Measurements from ENCODE around the gene AKNAD1.

Gene AKNAD1

DNA sequence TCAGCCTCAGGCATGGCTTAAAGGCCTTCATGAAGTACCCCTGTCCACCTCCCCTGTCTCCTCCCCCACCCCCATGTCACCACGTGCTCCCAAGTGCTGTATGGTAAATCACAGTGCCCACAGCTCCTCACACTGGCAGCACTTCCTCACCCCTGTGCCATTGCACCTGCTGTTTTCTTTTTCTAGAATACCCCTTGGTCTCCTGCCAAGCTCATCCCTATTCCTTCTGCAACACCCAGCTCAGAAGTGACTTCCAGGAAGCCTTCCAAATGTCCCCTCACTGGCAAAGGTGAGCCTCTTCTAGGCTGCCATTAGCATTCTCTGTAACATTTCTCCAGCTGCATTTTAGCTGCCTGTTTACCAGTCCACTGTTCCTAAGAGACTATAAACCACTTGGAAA is 9.4 kb downstream of the AKNAD1 start:
- Histone ChIP-seq H3K27ac (no peak overlapping the region), H3K9ac (ENCODE audit: insufficient read length) (no peak overlapping the region), H3K36me3 (ENCODE audit: insufficient read depth, low read length) (no peaks in the 10 kb centered on the region), H3K9me3 (ENCODE audit: low read depth, low read length) (no peaks in the 10 kb centered on the region), H3K4me3 (no peak overlapping the region)
- DNase-seq (ENCODE audit: low read depth, low spot score), result no peak
- TF ChIP-seq POLR2AphosphoS5 (IDR thresholded peaks at IDR 0.05; ENCODE audit: borderline replicate concordance, low read depth, low read length) (no peak), FOXP2 (optimal IDR thresholded peaks at IDR 0.05; ENCODE audit: control extremely low read depth, extremely low read length, insufficient read depth) (no peak), EZH2 (IDR thresholded peaks at IDR 0.05) (no peak)

DNA sequence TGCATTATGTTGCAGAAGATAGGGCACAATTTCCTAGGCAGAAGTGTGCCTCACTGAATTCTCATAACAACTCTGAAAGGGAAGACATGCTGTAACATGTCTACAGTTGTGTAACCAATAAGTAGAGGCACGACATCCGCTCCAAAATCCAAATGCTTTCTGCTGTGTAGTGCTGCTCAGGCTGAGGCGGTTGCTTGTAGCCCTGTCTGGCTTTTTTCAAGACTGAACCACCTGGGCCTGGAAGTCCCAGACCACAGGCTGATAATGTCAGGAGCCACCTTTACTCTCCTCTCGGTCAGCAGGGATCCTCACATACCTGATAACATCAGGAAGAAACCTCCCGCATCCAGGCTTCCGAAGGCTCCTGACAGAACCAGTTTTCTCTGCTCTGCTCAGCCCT is 10.9 kb downstream of the AKNAD1 start:
- no peaks in the 10 kb centered on the region for H3K9me3 ChIP-seq (ENCODE audit: low read depth, low read length)
- TF ChIP-seq FOXP2 (optimal IDR thresholded peaks at IDR 0.05; ENCODE audit: control extremely low read depth, extremely low read length, insufficient read depth) (no peak), POLR2AphosphoS5 (IDR thresholded peaks at IDR 0.05; ENCODE audit: borderline replicate concordance, low read depth, low read length) (no peak), EZH2 (IDR thresholded peaks at IDR 0.05) (no peak)
- DNase-seq (ENCODE audit: low read depth, low spot score), result no peak
- no peaks in the 10 kb centered on the region for H3K36me3 ChIP-seq (ENCODE audit: insufficient read depth, low read length)
- H3K4me3 ChIP-seq, result no peak overlapping the region
- H3K27ac ChIP-seq, result no peak overlapping the region
- H3K9ac ChIP-seq (ENCODE audit: insufficient read length), result no peak overlapping the region

DNA sequence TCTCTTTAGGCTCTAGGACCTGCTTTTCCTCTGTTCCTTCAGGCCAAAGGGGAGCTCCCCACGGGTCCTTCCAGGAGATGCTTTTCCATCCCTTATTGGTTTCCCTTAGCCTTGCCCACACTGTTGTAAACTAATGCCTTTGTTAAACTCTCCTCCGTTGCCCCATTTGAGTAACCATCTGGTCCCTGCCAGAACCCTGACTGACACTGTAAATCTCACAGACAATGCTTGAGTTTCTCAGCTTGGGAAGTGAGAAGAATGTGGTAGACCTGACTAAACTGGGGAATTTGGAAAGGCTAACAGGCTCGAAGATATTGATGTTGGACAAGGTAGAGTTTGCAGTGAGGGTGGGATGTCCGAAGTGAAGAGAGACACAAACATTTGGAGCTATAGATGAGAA is 11.4 kb downstream of the AKNAD1 start:
- DNase-seq (ENCODE audit: low read depth, low spot score), result no peak
- TF ChIP-seq FOXP2 (optimal IDR thresholded peaks at IDR 0.05; ENCODE audit: control extremely low read depth, extremely low read length, insufficient read depth), result no peak
- no peak for TF ChIP-seq EZH2 (IDR thresholded peaks at IDR 0.05)
- TF ChIP-seq POLR2AphosphoS5 (IDR thresholded peaks at IDR 0.05; ENCODE audit: borderline replicate concordance, low read depth, low read length), result no peak
- Histone ChIP-seq H3K9me3 (ENCODE audit: low read depth, low read length) (no peaks in the 10 kb centered on the region), H3K9ac (ENCODE audit: insufficient read length) (no peak overlapping the region), H3K4me3 (no peak overlapping the region), H3K27ac (no peak overlapping the region), H3K36me3 (ENCODE audit: insufficient read depth, low read length) (no peaks in the 10 kb centered on the region)

DNA sequence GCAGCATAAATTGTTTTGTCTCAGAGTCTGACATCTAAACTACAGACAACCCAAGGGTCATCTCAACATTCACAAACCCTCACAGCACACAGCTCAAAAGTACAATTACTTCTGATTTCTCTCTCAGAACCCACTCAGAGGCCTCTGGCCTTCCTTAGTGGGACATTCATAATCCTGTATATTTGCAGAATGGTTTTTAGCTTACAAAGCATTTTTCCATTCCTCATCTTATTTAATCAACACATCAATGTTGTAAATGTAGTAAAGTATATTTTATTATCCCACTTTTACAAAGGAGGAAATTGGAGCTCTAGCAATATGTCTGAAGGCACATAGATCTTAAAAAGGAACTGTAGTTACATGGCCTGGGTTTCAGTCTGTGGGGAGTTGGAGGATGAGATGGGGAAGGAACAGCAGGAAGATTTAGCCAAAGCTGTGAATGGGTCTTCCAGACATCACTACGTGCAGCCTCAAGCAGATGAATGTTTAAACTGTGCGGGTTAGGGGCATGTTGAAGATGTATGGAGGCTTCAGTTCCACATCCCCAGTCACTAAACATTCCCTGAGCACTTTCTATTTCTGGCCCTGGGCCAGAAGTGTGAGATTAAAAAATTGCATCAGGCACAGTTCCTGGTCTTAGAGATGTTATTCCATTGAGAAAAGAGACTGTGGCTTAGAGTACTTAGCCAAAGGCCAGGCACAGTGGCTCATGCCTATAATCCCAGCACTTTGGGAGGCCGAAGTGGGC is 13.3 kb downstream of the AKNAD1 start:
- Histone ChIP-seq H3K36me3 (ENCODE audit: insufficient read depth, low read length) (no peaks in the 10 kb centered on the region), H3K9ac (ENCODE audit: insufficient read length) (no peak overlapping the region), H3K4me3 (no peak overlapping the region), H3K27ac (peak overlapping the region; percentile 25; the same call in 1 of the 2 replicates), H3K9me3 (ENCODE audit: low read depth, low read length) (no peaks in the 10 kb centered on the region)
- no peak for DNase-seq (ENCODE audit: low read depth, low spot score)
- TF ChIP-seq FOXP2 (optimal IDR thresholded peaks at IDR 0.05; ENCODE audit: control extremely low read depth, extremely low read length, insufficient read depth) (no peak), POLR2AphosphoS5 (IDR thresholded peaks at IDR 0.05; ENCODE audit: borderline replicate concordance, low read depth, low read length) (no peak), EZH2 (IDR thresholded peaks at IDR 0.05) (no peak)

DNA sequence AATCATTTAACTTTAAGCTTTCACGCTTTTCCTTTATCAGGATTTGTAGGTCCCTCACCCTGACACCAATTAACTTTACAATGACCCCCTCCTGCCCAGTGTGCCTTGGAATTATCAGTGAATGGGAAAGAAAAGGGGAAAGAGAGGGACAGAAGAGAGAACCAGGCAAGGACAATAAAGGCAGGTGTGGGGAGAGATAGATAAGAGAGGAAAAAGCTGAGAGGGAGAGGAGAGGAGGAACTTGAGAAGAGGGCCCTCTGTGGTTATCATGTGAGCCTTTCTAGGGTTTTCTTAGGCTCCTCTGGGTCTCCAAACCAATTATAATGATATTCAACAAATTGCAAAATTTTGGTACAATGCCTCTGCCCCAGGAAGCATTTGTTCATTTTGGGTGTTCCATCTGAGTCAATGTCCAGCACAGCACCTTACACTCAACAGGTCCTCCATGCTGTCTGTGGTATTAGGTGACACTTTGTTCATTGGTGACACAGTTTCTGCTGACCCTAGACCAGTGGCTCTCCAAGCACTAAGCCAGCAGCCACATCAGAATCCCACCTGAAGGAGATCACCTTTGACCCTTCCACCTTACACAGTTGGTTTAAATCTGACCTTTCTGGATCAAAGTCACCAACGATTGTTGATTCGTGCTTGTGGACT is 14.2 kb downstream of the AKNAD1 start:
- TF ChIP-seq FOXP2 (optimal IDR thresholded peaks at IDR 0.05; ENCODE audit: control extremely low read depth, extremely low read length, insufficient read depth) (no peak), EZH2 (IDR thresholded peaks at IDR 0.05) (no peak), POLR2AphosphoS5 (IDR thresholded peaks at IDR 0.05; ENCODE audit: borderline replicate concordance, low read depth, low read length) (no peak)

DNA sequence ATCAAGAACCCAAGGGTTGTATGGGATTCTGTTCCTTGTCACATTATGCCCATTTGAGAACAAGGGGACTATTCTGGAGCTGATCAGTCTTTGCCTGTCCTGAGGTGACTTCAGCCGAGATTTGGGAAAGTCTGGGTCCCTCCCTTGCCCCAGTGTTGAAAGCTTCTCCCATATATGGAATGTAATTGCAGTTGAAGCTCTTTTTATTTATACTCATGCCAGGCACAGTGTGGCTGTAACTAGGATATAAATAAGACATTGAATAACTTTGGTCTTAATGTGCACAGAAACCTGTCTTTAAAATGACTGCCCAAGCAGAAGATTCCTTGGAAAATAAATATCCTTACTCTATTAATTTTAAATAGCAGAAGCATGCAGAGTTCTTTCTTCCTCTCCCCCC is 15.2 kb downstream of the AKNAD1 start:
- Histone ChIP-seq H3K9ac (ENCODE audit: insufficient read length) (no peak overlapping the region), H3K4me3 (no peak overlapping the region), H3K27ac (no peak overlapping the region), H3K36me3 (ENCODE audit: insufficient read depth, low read length) (no peaks in the 10 kb centered on the region), H3K9me3 (ENCODE audit: low read depth, low read length) (no peaks in the 10 kb centered on the region)
- no peak for DNase-seq (ENCODE audit: low read depth, low spot score)
- no peak for TF ChIP-seq POLR2AphosphoS5 (IDR thresholded peaks at IDR 0.05; ENCODE audit: borderline replicate concordance, low read depth, low read length)
- no peak for TF ChIP-seq FOXP2 (optimal IDR thresholded peaks at IDR 0.05; ENCODE audit: control extremely low read depth, extremely low read length, insufficient read depth)
- TF ChIP-seq EZH2 (IDR thresholded peaks at IDR 0.05), result no peak

More for the DNA sequence above, 14.2 kb downstream of the AKNAD1 start:
- no peak for DNase-seq (ENCODE audit: low read depth, low spot score)
- no peak overlapping the region for H3K4me3 ChIP-seq
- no peaks in the 10 kb centered on the region for H3K36me3 ChIP-seq (ENCODE audit: insufficient read depth, low read length)
- H3K9me3 ChIP-seq (ENCODE audit: low read depth, low read length), result no peaks in the 10 kb centered on the region
- H3K27ac ChIP-seq, result no peak overlapping the region
- no peak overlapping the region for H3K9ac ChIP-seq (ENCODE audit: insufficient read length)

DNA sequence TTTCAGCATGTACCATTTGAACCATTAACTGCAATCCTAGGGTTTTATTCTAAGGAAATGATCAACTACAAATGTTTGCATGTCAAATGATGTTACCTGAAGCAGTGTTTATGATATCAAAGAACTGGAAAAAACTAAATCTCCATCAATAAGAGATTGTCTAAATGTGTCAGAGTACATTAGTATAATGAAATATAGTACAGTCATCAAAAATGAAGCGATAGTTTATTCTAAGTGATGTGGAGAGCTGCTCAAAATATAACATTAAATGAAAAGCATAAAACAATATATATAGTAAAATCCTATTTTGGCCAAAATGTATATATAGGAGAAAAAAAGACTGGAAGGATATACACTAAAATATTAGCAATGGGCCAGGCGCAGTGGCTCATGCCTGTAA is 24.0 kb downstream of the AKNAD1 start:
- Histone ChIP-seq H3K36me3 (ENCODE audit: insufficient read depth, low read length) (no peaks in the 10 kb centered on the region), H3K9ac (ENCODE audit: insufficient read length) (no peak overlapping the region), H3K4me3 (no peak overlapping the region), H3K9me3 (ENCODE audit: low read depth, low read length) (no peaks in the 10 kb centered on the region), H3K27ac (no peak overlapping the region)
- no peak for DNase-seq (ENCODE audit: low read depth, low spot score)
- no peak for TF ChIP-seq EZH2 (IDR thresholded peaks at IDR 0.05)
- TF ChIP-seq POLR2AphosphoS5 (IDR thresholded peaks at IDR 0.05; ENCODE audit: borderline replicate concordance, low read depth, low read length), result no peak
- no peak for TF ChIP-seq FOXP2 (optimal IDR thresholded peaks at IDR 0.05; ENCODE audit: control extremely low read depth, extremely low read length, insufficient read depth)

DNA sequence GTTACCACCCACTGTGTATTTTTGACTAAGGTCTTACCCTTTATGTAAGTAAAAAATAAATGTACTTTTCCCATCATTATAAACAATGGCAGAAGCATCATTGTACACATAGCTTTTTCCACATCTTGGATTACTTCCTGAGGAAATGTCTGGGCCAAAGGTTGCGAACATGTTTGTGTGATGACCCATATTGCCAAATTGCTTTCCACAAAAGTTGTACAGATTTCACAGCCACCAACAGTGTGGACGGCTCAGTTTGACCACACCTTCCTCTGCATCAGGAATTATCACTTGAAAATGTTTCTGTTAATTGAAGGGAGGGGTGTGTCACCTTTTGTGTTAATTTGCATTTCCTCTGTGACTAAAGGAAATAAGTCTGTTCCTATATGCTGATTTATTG is 25.7 kb downstream of the AKNAD1 start:
- Histone ChIP-seq H3K9ac (ENCODE audit: insufficient read length) (no peak overlapping the region), H3K4me3 (no peak overlapping the region), H3K9me3 (ENCODE audit: low read depth, low read length) (no peaks in the 10 kb centered on the region), H3K27ac (no peak overlapping the region), H3K36me3 (ENCODE audit: insufficient read depth, low read length) (no peaks in the 10 kb centered on the region)
- TF ChIP-seq EZH2 (IDR thresholded peaks at IDR 0.05) (no peak), POLR2AphosphoS5 (IDR thresholded peaks at IDR 0.05; ENCODE audit: borderline replicate concordance, low read depth, low read length) (no peak), FOXP2 (optimal IDR thresholded peaks at IDR 0.05; ENCODE audit: control extremely low read depth, extremely low read length, insufficient read depth) (no peak)
- no peak for DNase-seq (ENCODE audit: low read depth, low spot score)

All from SK-N-MC (cell line).